ENCODE measurements around the gene SLC6A20. TPM values are rescaled to one million over a fixed set of nuclear protein-coding genes. Genes with fewer than 3 reads are reported as not detected.

SLC6A20 gene
- polyA plus RNA-seq, 1 donor (not counting 4 experiments of a cell fraction or from before 2014, with no cell fraction given), result 0.34 TPM

DNA sequence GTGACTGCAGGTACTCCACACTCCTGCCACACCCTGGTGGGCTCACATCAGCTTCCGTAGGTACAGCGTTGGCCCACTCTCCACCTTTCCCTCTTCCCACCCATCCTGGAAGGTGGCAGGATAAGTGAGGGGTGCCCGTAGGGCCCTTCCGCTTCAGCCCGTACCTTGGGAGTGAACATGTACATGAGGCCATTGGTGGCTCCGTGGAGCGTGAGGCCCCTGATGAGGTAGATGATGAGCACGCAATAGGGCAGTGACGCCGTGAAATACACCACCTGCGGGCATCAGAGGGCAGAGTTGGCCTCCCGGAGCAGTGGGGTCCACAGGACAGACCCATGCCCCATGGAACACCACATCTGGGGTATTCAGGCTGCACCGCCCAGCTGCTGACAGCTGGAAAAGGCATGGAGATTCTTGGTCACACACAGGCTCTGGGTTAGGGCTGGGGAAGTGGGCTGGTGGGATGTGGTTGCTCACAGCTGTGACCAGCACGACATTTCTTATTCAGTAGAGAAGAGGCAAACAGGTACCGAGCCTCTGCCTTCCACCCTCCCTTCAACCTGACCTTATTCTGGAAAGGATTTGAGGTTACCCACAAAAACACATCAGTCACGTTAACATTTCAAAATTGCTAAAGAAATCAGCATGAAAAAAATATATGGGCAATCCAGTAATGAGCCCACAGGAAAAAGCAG is 23.8 kb downstream of the SLC6A20 start:
- no peak for FAIRE-seq

DNA sequence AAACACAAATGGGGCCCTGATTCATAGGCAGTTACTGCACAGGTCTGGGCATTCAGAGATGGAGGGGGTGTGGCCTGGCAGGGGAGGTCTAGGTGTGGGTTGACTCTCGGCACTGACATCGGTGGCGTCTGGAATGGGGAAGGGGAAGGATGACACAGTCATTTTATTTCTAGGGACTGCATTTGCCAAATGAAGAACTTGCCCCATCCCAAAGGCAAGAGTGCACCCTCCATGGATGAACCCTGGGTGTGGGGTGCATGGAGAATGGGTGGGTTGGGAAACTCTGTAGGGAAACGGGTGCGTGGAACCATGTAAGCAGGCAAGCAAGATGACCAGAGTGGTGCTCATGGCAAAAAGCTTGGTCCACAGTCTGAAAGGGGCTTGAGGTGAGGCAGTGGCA is 24.5 kb downstream of the SLC6A20 start:
- H3K9ac ChIP-seq (ENCODE audit: control insufficient read depth, extremely low read depth, insufficient read depth, low read length), result no peak overlapping the region
- H3K27me3 ChIP-seq (ENCODE audit: control insufficient read depth, extremely low read depth, insufficient read depth, low read length), result peaks cover 29% of the 10 kb centered on the region
- no peak overlapping the region for H3K27ac ChIP-seq (ENCODE audit: control insufficient read depth, insufficient read depth, low read length)
- H4K20me1 ChIP-seq (ENCODE audit: control insufficient read depth, extremely low read depth, insufficient read depth, low read length), result no peaks in the 10 kb centered on the region
- H2AFZ ChIP-seq (ENCODE audit: control insufficient read depth, low read length), result no peak overlapping the region
- H3K9me3 ChIP-seq (ENCODE audit: control insufficient read depth, low read depth, low read length), result no peaks in the 10 kb centered on the region
- dilution Hi-C loops (cut with MboI; ENCODE audit: extremely low pct_ligation_motif_present, low sequenced_read_pairs), result no loop called here
- TF ChIP-seq EZH2 (IDR thresholded peaks at IDR 0.05; ENCODE audit: low read length), result no peak
- TF ChIP-seq, protein P1, sequence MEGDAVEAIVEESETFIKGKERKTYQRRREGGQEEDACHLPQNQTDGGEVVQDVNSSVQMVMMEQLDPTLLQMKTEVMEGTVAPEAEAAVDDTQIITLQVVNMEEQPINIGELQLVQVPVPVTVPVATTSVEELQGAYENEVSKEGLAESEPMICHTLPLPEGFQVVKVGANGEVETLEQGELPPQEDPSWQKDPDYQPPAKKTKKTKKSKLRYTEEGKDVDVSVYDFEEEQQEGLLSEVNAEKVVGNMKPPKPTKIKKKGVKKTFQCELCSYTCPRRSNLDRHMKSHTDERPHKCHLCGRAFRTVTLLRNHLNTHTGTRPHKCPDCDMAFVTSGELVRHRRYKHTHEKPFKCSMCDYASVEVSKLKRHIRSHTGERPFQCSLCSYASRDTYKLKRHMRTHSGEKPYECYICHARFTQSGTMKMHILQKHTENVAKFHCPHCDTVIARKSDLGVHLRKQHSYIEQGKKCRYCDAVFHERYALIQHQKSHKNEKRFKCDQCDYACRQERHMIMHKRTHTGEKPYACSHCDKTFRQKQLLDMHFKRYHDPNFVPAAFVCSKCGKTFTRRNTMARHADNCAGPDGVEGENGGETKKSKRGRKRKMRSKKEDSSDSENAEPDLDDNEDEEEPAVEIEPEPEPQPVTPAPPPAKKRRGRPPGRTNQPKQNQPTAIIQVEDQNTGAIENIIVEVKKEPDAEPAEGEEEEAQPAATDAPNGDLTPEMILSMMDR (optimal IDR thresholded peaks at IDR 0.05 in 1 of 3, IDR thresholded peaks at IDR 0.05 in 1 of 3, conservative IDR thresholded peaks at IDR 0.05 in 1 of 3; ENCODE audit: extremely low read depth in 1 of 3, insufficient read depth in 2 of 3, low read length in 3 of 3), result no peak
- H3K4me3 ChIP-seq (ENCODE audit: control insufficient read depth in 2 of 3, extremely low read depth in 1 of 3, insufficient read depth in 2 of 3, low read depth in 1 of 3, low read length in 3 of 3), result no peak overlapping the region
- DNase-seq (ENCODE audit: low read depth, low spot score) (no peak), FAIRE-seq (no peak)
- no peak overlapping the region for H3K4me2 ChIP-seq (ENCODE audit: control insufficient read depth, extremely low read depth, insufficient read depth, low read depth, low read length)
- H3K9me1 ChIP-seq (ENCODE audit: control insufficient read depth, extremely low read depth, insufficient read depth, low read length), result no peaks in the 10 kb centered on the region
- no peaks in the 10 kb centered on the region for H3K4me1 ChIP-seq (ENCODE audit: control insufficient read depth, extremely low read depth, insufficient read depth, low read length)
- H3K79me2 ChIP-seq (ENCODE audit: control insufficient read depth, insufficient read depth, low read length), result no peaks in the 10 kb centered on the region
- H3K36me3 ChIP-seq (ENCODE audit: control insufficient read depth in 2 of 2, extremely low read depth in 1 of 2, insufficient read depth in 2 of 2, low read length in 2 of 2), result no peaks in the 10 kb centered on the region

More for the DNA sequence above, 23.8 kb downstream of the SLC6A20 start:
- no peak for DNase-seq (ENCODE audit: low read depth, low spot score)
- no peaks in the 10 kb centered on the region for H3K4me1 ChIP-seq (ENCODE audit: control insufficient read depth, extremely low read depth, insufficient read depth, low read length)
- H4K20me1 ChIP-seq (ENCODE audit: control insufficient read depth, extremely low read depth, insufficient read depth, low read length), result no peaks in the 10 kb centered on the region
- H3K27me3 ChIP-seq (ENCODE audit: control insufficient read depth, extremely low read depth, insufficient read depth, low read length), result peaks cover 34% of the 10 kb centered on the region
- no peaks in the 10 kb centered on the region for H3K9me3 ChIP-seq (ENCODE audit: control insufficient read depth, low read depth, low read length)
- H2AFZ ChIP-seq (ENCODE audit: control insufficient read depth, low read length), result no peak overlapping the region
- H3K9ac ChIP-seq (ENCODE audit: control insufficient read depth, extremely low read depth, insufficient read depth, low read length), result no peak overlapping the region
- dilution Hi-C loops (cut with MboI; ENCODE audit: extremely low pct_ligation_motif_present, low sequenced_read_pairs), result no loop called here
- no peaks in the 10 kb centered on the region for H3K9me1 ChIP-seq (ENCODE audit: control insufficient read depth, extremely low read depth, insufficient read depth, low read length)
- no peaks in the 10 kb centered on the region for H3K36me3 ChIP-seq (ENCODE audit: control insufficient read depth in 2 of 2, extremely low read depth in 1 of 2, insufficient read depth in 2 of 2, low read length in 2 of 2)
- no peak overlapping the region for H3K4me2 ChIP-seq (ENCODE audit: control insufficient read depth, extremely low read depth, insufficient read depth, low read depth, low read length)
- H3K79me2 ChIP-seq (ENCODE audit: control insufficient read depth, insufficient read depth, low read length), result no peaks in the 10 kb centered on the region
- H3K27ac ChIP-seq (ENCODE audit: control insufficient read depth, insufficient read depth, low read length), result no peak overlapping the region
- H3K4me3 ChIP-seq (ENCODE audit: control insufficient read depth in 2 of 3, extremely low read depth in 1 of 3, insufficient read depth in 2 of 3, low read depth in 1 of 3, low read length in 3 of 3), result no peak overlapping the region
- TF ChIP-seq EZH2 (IDR thresholded peaks at IDR 0.05; ENCODE audit: low read length), result no peak
- TF ChIP-seq, protein P1 (optimal IDR thresholded peaks at IDR 0.05 in 1 of 3, IDR thresholded peaks at IDR 0.05 in 1 of 3, conservative IDR thresholded peaks at IDR 0.05 in 1 of 3; ENCODE audit: extremely low read depth in 1 of 3, insufficient read depth in 2 of 3, low read length in 3 of 3), result no peak

Data from keratinocyte (primary cell).